Neural cell (in vitro differentiated cells): ENCODE measurements around the gene NFE2L1. TPM values are rescaled to one million over a fixed set of nuclear protein-coding genes. Genes with fewer than 3 reads are reported as not detected.
"Not testable (repeated sequence)": the region's sequence is repeated elsewhere in the genome, so short reads cannot be mapped to it uniquely, and the experiment has no call there.

Experiments used
- H2AFZ ChIP-seq: fragments of 200-600, 300-800 bp; sonication (generic), shearing (Covaris generic); 2 replicates; pipeline ENCODE4 v1.6.0; 2014; ENCODE audit warnings: low read depth, mild to moderate bottlenecking, antibody characterized with exemption, low read length, moderate library complexity
- H3F3A ChIP-seq: fragments of 200-600 bp; shearing (Covaris generic); 2 replicates; pipeline ENCODE4 v1.6.1; 2016; ENCODE audit warnings: mild to moderate bottlenecking, moderate library complexity, mixed read lengths, antibody characterized with exemption, low read length; ENCODE audit not compliant: insufficient read depth, poor library complexity, severe bottlenecking
- H3K27ac ChIP-seq: fragments of 200-600, 300-800 bp; sonication (generic), shearing (Covaris generic); 2 replicates; pipeline ENCODE4 v1.5.1; 2014; ENCODE audit warnings: mild to moderate bottlenecking, low read length, moderate library complexity
- H3K27me3 ChIP-seq: fragments of 300-800, 200-600 bp; sonication (generic), shearing (Covaris generic); 2 replicates; pipeline ENCODE4 v1.6.0; 2014; ENCODE audit warnings: mild to moderate bottlenecking, low read depth, low read length, moderate library complexity; ENCODE audit not compliant: insufficient read depth
- H3K36me3 ChIP-seq: fragments of 300-800, 200-600 bp; sonication (generic), shearing (Covaris generic); 2 replicates; pipeline ENCODE4 v1.5.1; 2014; ENCODE audit warnings: mild to moderate bottlenecking, antibody characterized with exemption, low read length, moderate library complexity; ENCODE audit not compliant: insufficient read depth
- H3K4me2 ChIP-seq: fragments of 300-800, 200-600 bp; sonication (generic), shearing (Covaris generic); 2 replicates; pipeline ENCODE4 v1.6.0; 2014; ENCODE audit warnings: mild to moderate bottlenecking, low read length
- H3K4me3 ChIP-seq: fragments of 300-800, 200-600 bp; sonication (generic), shearing (Covaris generic); 2 replicates; pipeline ENCODE4 v1.5.1; 2014; ENCODE audit warnings: mild to moderate bottlenecking, low read length, moderate library complexity
- H3K79me2 ChIP-seq: fragments of 200-600 bp; shearing (Covaris generic); replicated peaks from 2 replicates; pipeline ENCODE4 v1.6.0; 2014; ENCODE audit warnings: mild to moderate bottlenecking, low read length, moderate library complexity; ENCODE audit not compliant: insufficient read depth
- H3K9ac ChIP-seq: fragments of 300-800, 200-600 bp; sonication (generic), shearing (Covaris generic); 2 replicates; pipeline ENCODE4 v1.6.1; 2016; ENCODE audit warnings: mild to moderate bottlenecking, low read length, mixed read lengths
- H3K9me2 ChIP-seq: fragments of 200-600 bp; shearing (Covaris generic); 2 replicates; pipeline ENCODE4 v1.6.1; 2016; ENCODE audit warnings: mild to moderate bottlenecking, low read length, mixed read lengths; ENCODE audit not compliant: insufficient read depth
- H3K9me3 ChIP-seq: fragments of 200-600, 300-800 bp; sonication (generic), shearing (Covaris generic); 2 replicates; pipeline ENCODE4 v1.6.1; 2016; ENCODE audit warnings: mild to moderate bottlenecking, mixed run types, low read length, moderate library complexity, mixed read lengths
- H4K20me1 ChIP-seq: fragments of 200-600 bp; shearing (Covaris generic); 2 replicates; pipeline ENCODE4 v1.6.1; 2016; ENCODE audit warnings: mild to moderate bottlenecking, mixed run types; ENCODE audit not compliant: insufficient read depth
- EP300 ChIP-seq: fragments of 450-650 bp; conservative IDR thresholded peaks from 2 replicates; pipeline ENCODE4 v1.6.1; 2014; ENCODE audit warnings: antibody characterized with exemption, mild to moderate bottlenecking, moderate library complexity; ENCODE audit not compliant: poor library complexity, severe bottlenecking
- EZH2 ChIP-seq: fragments of 200-600, 300-800 bp; shearing (Covaris generic), sonication (generic); IDR thresholded peaks from 2 replicates; pipeline ENCODE4 v1.6.1; 2014; ENCODE audit warnings: antibody characterized with exemption, low read length, borderline replicate concordance, mild to moderate bottlenecking; ENCODE audit not compliant: insufficient read depth, poor library complexity, severe bottlenecking
- MXI1 ChIP-seq: fragments of 450-650 bp; conservative IDR thresholded peaks from 2 replicates; pipeline ENCODE4 v1.6.1; 2014; ENCODE audit warnings: antibody characterized with exemption, mild to moderate bottlenecking; ENCODE audit not compliant: poor library complexity, severe bottlenecking
- POLR2AphosphoS5 ChIP-seq: IDR thresholded peaks from 2 replicates; pipeline ENCODE4 v1.6.1; 2012
- RAD21 ChIP-seq: fragments of 450-650 bp; conservative IDR thresholded peaks from 2 replicates; pipeline ENCODE4 v1.6.1; 2014; ENCODE audit warnings: antibody characterized with exemption, mild to moderate bottlenecking, moderate library complexity
- REST ChIP-seq: IDR thresholded peaks from 2 replicates; pipeline ENCODE4 v1.6.1; 2012; ENCODE audit warnings: borderline replicate concordance
- SMC3 ChIP-seq: fragments of 450-650 bp; conservative IDR thresholded peaks from 2 replicates; pipeline ENCODE4 v1.6.1; 2014; ENCODE audit warnings: antibody characterized with exemption, mild to moderate bottlenecking, moderate library complexity; ENCODE audit not compliant: poor library complexity
- TAF1 ChIP-seq: IDR thresholded peaks from 2 replicates; pipeline ENCODE4 v1.6.1; 2012; ENCODE audit warnings: low read depth
- polyA plus RNA-seq: library from polyadenylated mRNA; depleted of rRNA; stranded (reverse); fragments of >200 nt; gene quantifications from 2 replicates; pipeline ENCODE4 v1.2.3, GENCODE V29; 2014
- TF ChIP-seq, protein P1 (sequence below): fragments of 450-650 bp; IDR thresholded peaks from 2 replicates; pipeline ENCODE4 v1.5.1; 2014; ENCODE audit warnings: antibody characterized with exemption, mild to moderate bottlenecking, moderate library complexity; ENCODE audit not compliant: poor library complexity, severe bottlenecking

Gene NFE2L1
- polyA plus RNA-seq, 1 donor from 2014 or later: 48.4 TPM

DNA sequence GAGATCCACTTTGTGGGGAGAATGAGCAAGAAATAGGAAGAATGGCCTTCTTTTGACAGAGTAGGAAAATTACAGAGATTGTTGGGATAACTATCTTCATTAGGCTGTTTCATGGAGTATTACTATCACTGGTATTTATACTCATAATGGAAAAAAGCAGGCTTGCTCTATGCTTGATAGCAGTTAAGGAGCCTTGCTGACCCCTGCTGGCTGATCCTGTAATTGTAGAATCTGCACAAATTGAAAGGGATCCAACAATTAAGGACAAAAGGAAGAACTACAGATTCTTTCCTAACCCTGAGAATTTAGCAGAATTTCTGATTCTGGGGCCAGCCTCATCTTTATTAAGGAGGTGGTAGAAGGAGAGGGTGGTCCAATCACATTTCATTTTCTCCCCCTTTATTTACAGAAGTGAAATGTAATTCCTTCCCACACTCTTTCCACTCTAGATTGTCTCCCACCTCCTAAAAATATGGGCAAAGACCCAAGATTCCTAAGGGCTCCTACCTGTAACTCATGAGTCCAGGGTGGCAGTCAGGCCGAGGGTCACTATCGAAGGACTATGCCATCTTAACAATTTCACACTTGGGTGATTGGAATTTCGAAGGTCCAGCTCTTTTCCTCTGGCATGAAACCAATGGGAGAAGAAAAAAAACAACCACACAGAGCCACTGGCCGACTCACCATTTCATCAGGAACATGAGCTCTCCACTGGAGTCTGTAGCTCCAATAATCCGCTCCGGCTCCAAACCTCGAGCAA is 26.3 kb downstream of the NFE2L1 start:
- H3K9ac ChIP-seq: no peak overlapping the region
- no peaks in the 10 kb centered on the region for H3K36me3 ChIP-seq
- no peaks in the 10 kb centered on the region for H3K9me2 ChIP-seq
- no peak overlapping the region for H3K4me2 ChIP-seq
- TF ChIP-seq MXI1 (peak; percentile 14), EZH2 (no peak), SMC3 (peak; percentile 85), TAF1 (no peak), RAD21 (peak; percentile 76), POLR2AphosphoS5 (no peak), EP300 (no peak)
- TF ChIP-seq, protein P1, sequence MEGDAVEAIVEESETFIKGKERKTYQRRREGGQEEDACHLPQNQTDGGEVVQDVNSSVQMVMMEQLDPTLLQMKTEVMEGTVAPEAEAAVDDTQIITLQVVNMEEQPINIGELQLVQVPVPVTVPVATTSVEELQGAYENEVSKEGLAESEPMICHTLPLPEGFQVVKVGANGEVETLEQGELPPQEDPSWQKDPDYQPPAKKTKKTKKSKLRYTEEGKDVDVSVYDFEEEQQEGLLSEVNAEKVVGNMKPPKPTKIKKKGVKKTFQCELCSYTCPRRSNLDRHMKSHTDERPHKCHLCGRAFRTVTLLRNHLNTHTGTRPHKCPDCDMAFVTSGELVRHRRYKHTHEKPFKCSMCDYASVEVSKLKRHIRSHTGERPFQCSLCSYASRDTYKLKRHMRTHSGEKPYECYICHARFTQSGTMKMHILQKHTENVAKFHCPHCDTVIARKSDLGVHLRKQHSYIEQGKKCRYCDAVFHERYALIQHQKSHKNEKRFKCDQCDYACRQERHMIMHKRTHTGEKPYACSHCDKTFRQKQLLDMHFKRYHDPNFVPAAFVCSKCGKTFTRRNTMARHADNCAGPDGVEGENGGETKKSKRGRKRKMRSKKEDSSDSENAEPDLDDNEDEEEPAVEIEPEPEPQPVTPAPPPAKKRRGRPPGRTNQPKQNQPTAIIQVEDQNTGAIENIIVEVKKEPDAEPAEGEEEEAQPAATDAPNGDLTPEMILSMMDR: peak; percentile 85
- no peak overlapping the region for H3K27ac ChIP-seq
- no peaks in the 10 kb centered on the region for H3K27me3 ChIP-seq
- no peaks in the 10 kb centered on the region for H3F3A ChIP-seq
- H4K20me1 ChIP-seq: peaks cover 5% of the 10 kb centered on the region
- H3K4me3 ChIP-seq: no peak overlapping the region
- no peak overlapping the region for H2AFZ ChIP-seq
- H3K79me2 ChIP-seq: peaks cover 10% of the 10 kb centered on the region
- H3K9me3 ChIP-seq: no peaks in the 10 kb centered on the region

GRCh38 chr17:48077152-48077551 is 29.0 kb downstream of the NFE2L1 start:
- not testable (repeated sequence) for H3K9me2 ChIP-seq, H3K9ac ChIP-seq, H3F3A ChIP-seq, H3K4me2 ChIP-seq, H3K36me3 ChIP-seq, H4K20me1 ChIP-seq, H3K4me3 ChIP-seq, H3K27me3 ChIP-seq, H3K27ac ChIP-seq, H2AFZ ChIP-seq, H3K9me3 ChIP-seq
- H3K79me2 ChIP-seq: peaks cover 25% of the 10 kb centered on the region

DNA sequence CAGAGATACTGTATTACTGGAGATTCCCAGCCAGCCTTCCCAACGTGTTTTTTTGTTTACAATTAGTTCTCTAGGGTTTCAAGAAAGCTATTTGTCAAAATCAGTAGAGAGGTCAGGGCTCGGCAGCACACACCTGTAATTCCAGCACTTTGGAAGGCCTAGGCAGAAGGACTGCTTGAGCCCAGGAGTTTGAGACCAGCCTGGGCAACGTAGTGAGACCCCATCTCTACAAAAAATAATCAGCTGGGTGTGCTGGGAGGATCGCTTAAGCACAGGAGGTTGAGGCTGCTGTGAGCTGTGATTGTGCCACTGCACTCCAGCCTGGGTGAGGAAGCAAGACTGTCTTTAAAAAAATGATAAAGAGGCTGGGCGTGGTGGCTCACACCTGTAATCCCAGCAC is 33.7 kb downstream of the NFE2L1 start:
- peaks cover 12% of the 10 kb centered on the region for H4K20me1 ChIP-seq
- no peak overlapping the region for H3K27ac ChIP-seq
- no peak overlapping the region for H3K9ac ChIP-seq
- H3K9me3 ChIP-seq: no peaks in the 10 kb centered on the region
- H2AFZ ChIP-seq: no peak overlapping the region
- H3K4me2 ChIP-seq: no peak overlapping the region
- no peaks in the 10 kb centered on the region for H3K27me3 ChIP-seq
- H3K9me2 ChIP-seq: no peaks in the 10 kb centered on the region
- no peak overlapping the region for H3K4me3 ChIP-seq
- H3F3A ChIP-seq: no peaks in the 10 kb centered on the region
- no peaks in the 10 kb centered on the region for H3K36me3 ChIP-seq
- peaks cover 37% of the 10 kb centered on the region for H3K79me2 ChIP-seq
- no peak for TF ChIP-seq SMC3
- no peak for TF ChIP-seq EZH2
- no peak for TF ChIP-seq TAF1
- no peak for TF ChIP-seq POLR2AphosphoS5
- TF ChIP-seq MXI1: no peak
- no peak for TF ChIP-seq REST
- no peak for TF ChIP-seq EP300
- TF ChIP-seq, protein P1: no peak
- no peak for TF ChIP-seq RAD21
